NT2/D1 (cell line): Measurements from ENCODE around the gene SLC24A4.

Experiments
- DNase-seq: peaks from one replicate; pipeline ENCODE4 v3.0.0-alpha.2; 2011; ENCODE audit warnings: low read depth, low spot score
- H3K27me3 ChIP-seq: 2 replicates; pipeline ENCODE4 v1.6.0; 2011; ENCODE audit warnings: mild to moderate bottlenecking; ENCODE audit not compliant: insufficient read length, insufficient read depth
- H3K36me3 ChIP-seq: 2 replicates; pipeline ENCODE4 v1.6.1; 2011; ENCODE audit warnings: mild to moderate bottlenecking, low read length, mixed read lengths; ENCODE audit not compliant: insufficient read depth, insufficient read length
- H3K4me1 ChIP-seq: 2 replicates; pipeline ENCODE4 v1.5.1; 2011; ENCODE audit not compliant: insufficient read depth, insufficient read length
- H3K4me3 ChIP-seq: 2 replicates; pipeline ENCODE4 v1.5.1; 2011; ENCODE audit warnings: low read depth; ENCODE audit not compliant: insufficient read length
- H3K9ac ChIP-seq: 2 replicates; pipeline ENCODE4 v1.6.0; 2011; ENCODE audit warnings: low read depth; ENCODE audit not compliant: insufficient read length
- H3K9me3 ChIP-seq: 2 replicates; pipeline ENCODE4 v1.5.1; 2011; ENCODE audit warnings: mild to moderate bottlenecking, low read length; ENCODE audit not compliant: insufficient read depth
- SUZ12 ChIP-seq: IDR thresholded peaks from 2 replicates; pipeline ENCODE4 v1.6.1; 2011; ENCODE audit not compliant: insufficient read length, insufficient read depth; ENCODE audit errors: extremely low read depth
- YY1 ChIP-seq: IDR thresholded peaks from 2 replicates; pipeline ENCODE4 v1.6.1; 2011; ENCODE audit not compliant: insufficient read length, insufficient read depth
- ZNF274 ChIP-seq: IDR thresholded peaks from 2 replicates; pipeline ENCODE4 v1.6.1; 2011; ENCODE audit warnings: mild to moderate bottlenecking, low read depth, low read length

SLC24A4 gene

GRCh38 chr14:92308716-92309115 lies 14.2 kb upstream of the SLC24A4 start:
- Histone ChIP-seq H3K36me3 (no peaks in the 10 kb centered on the region), H3K4me1 (no peaks in the 10 kb centered on the region), H3K9me3 (no peaks in the 10 kb centered on the region), H3K27me3 (no peaks in the 10 kb centered on the region), H3K4me3 (no peak overlapping the region), H3K9ac (no peak overlapping the region)
- no peak for TF ChIP-seq YY1
- no peak for TF ChIP-seq SUZ12
- no peak for TF ChIP-seq ZNF274
- no peak for DNase-seq

- Histone ChIP-seq H3K4me1 (no peaks in the 10 kb centered on the region), H3K27me3 (no peaks in the 10 kb centered on the region), H3K9me3 (no peaks in the 10 kb centered on the region), H3K9ac (no peak overlapping the region), H3K36me3 (no peaks in the 10 kb centered on the region), H3K4me3 (no peak overlapping the region)
- no peak for DNase-seq
- TF ChIP-seq YY1 (no peak), ZNF274 (no peak), SUZ12 (no peak)
Measured at GRCh38 chr14:92309968-92310530, 12.9 kb upstream of the SLC24A4 start.

GRCh38 chr14:92310776-92311375 lies 12.1 kb upstream of the SLC24A4 start:
- Histone ChIP-seq H3K4me1 (no peaks in the 10 kb centered on the region), H3K36me3 (no peaks in the 10 kb centered on the region), H3K4me3 (no peak overlapping the region), H3K9ac (no peak overlapping the region), H3K9me3 (no peaks in the 10 kb centered on the region), H3K27me3 (no peaks in the 10 kb centered on the region)
- no peak for DNase-seq
- TF ChIP-seq ZNF274 (no peak), YY1 (no peak), SUZ12 (no peak)

- Histone ChIP-seq H3K4me1 (no peaks in the 10 kb centered on the region), H3K27me3 (no peaks in the 10 kb centered on the region), H3K36me3 (no peaks in the 10 kb centered on the region), H3K9ac (no peak overlapping the region), H3K4me3 (no peak overlapping the region), H3K9me3 (no peaks in the 10 kb centered on the region)
- TF ChIP-seq ZNF274 (no peak), SUZ12 (no peak), YY1 (no peak)
- no peak for DNase-seq
Measured at GRCh38 chr14:92314182-92314581, 8.8 kb upstream of the SLC24A4 start.

GRCh38 chr14:92315050-92315805 lies 7.7 kb upstream of the SLC24A4 start:
- H3K36me3 ChIP-seq, result no peaks in the 10 kb centered on the region
- TF ChIP-seq ZNF274 (no peak), SUZ12 (no peak), YY1 (no peak)

GRCh38 chr14:92316176-92316575 lies 6.8 kb upstream of the SLC24A4 start:
- Histone ChIP-seq H3K9me3 (no peaks in the 10 kb centered on the region), H3K4me1 (no peaks in the 10 kb centered on the region), H3K4me3 (no peak overlapping the region), H3K9ac (no peak overlapping the region), H3K27me3 (peaks cover 12% of the 10 kb centered on the region), H3K36me3 (no peaks in the 10 kb centered on the region)
- TF ChIP-seq YY1, result no peak
- no peak for TF ChIP-seq SUZ12
- no peak for TF ChIP-seq ZNF274
- DNase-seq, result no peak

More at GRCh38 chr14:92315050-92315805, 7.7 kb upstream of the SLC24A4 start:
- H3K4me1 ChIP-seq, result no peaks in the 10 kb centered on the region
- DNase-seq, result no peak
- H3K4me3 ChIP-seq, result no peak overlapping the region
- no peak overlapping the region for H3K9ac ChIP-seq
- peaks cover 2% of the 10 kb centered on the region for H3K27me3 ChIP-seq
- no peaks in the 10 kb centered on the region for H3K9me3 ChIP-seq

GRCh38 chr14:92316937-92317336 lies 6.0 kb upstream of the SLC24A4 start:
- TF ChIP-seq YY1 (no peak), SUZ12 (no peak), ZNF274 (no peak)
- no peak for DNase-seq

More at GRCh38 chr14:92316937-92317336, 6.0 kb upstream of the SLC24A4 start:
- peaks cover 19% of the 10 kb centered on the region for H3K27me3 ChIP-seq
- H3K4me1 ChIP-seq, result no peaks in the 10 kb centered on the region
- H3K9ac ChIP-seq, result no peak overlapping the region
- H3K4me3 ChIP-seq, result no peak overlapping the region
- no peaks in the 10 kb centered on the region for H3K9me3 ChIP-seq
- no peaks in the 10 kb centered on the region for H3K36me3 ChIP-seq
